ENCODE data around the gene PLLP.

DNA sequence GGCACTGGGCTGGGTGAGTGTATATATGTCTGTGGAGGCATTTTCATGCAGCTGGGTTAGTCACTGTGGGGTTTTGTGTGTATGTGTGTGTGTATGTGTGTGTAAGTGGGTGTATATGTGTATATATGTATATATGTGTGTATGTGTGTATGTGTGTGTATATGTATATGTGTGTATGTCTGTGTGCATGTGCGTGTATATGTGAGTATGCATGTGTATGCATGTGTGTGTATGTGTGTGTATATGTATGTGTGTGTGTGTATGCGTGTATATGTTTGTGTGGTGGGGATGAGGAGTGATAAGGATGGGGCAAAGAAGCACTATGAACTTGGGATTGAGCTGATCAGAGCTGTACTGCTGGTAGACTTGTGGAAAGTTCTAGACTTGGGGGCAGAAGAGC is 29.0 kb upstream of the PLLP start:
- no peak for TF ChIP-seq EZH2 (IDR thresholded peaks at IDR 0.05; ENCODE audit: borderline replicate concordance, low read length)
- TF ChIP-seq, protein P1, sequence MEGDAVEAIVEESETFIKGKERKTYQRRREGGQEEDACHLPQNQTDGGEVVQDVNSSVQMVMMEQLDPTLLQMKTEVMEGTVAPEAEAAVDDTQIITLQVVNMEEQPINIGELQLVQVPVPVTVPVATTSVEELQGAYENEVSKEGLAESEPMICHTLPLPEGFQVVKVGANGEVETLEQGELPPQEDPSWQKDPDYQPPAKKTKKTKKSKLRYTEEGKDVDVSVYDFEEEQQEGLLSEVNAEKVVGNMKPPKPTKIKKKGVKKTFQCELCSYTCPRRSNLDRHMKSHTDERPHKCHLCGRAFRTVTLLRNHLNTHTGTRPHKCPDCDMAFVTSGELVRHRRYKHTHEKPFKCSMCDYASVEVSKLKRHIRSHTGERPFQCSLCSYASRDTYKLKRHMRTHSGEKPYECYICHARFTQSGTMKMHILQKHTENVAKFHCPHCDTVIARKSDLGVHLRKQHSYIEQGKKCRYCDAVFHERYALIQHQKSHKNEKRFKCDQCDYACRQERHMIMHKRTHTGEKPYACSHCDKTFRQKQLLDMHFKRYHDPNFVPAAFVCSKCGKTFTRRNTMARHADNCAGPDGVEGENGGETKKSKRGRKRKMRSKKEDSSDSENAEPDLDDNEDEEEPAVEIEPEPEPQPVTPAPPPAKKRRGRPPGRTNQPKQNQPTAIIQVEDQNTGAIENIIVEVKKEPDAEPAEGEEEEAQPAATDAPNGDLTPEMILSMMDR (conservative IDR thresholded peaks at IDR 0.05 in 1 of 2, IDR thresholded peaks at IDR 0.05 in 1 of 2; ENCODE audit: extremely low read depth in 1 of 2, insufficient read depth in 1 of 2, low read depth in 1 of 2, low read length in 2 of 2) = no peak
